ACHN (cell line): Measurements from ENCODE around the gene STK32A.

Experiments
- DNase-seq: peaks from one replicate; pipeline ENCODE4 v3.0.0-alpha.2; 2015
- in situ Hi-C: cut with HindIII; loops from 2 replicates; pipeline ENCODE4 v1.10.0; 2017; ENCODE audit warnings: low sequenced_read_pairs, low pct_ligation_motif_present, low pct_unique_long_range_greater_than_20kb

The STK32A gene

DNA sequence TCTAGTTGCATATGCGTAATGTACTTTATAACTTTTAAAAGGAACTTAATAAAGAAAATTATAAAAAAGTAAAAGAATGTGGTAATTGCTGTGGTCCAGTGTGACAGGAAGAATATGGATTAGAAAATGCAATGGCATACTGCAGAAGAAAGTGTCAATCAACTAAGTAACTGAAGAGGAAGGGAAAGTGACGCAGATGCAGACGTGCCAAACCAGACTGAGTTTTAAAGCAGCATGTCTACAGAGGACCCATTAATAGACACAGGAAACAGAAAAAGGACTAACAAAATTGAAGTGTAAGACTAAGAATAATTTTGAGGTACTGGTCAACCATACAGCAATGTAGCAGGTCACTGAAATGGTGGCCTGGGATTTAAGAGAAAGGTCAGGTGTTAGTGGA is 201.8 kb downstream of the STK32A start:
- in situ Hi-C loops: no loop called here
- no peak for DNase-seq

- no peak for DNase-seq
- in situ Hi-C loops: no loop called here
Observed at GRCh38 chr5:147437161-147437596, 202.4 kb downstream of the STK32A start.
